HG03039 (cell line): ENCODE data around the gene MYH15.
"Not testable (repeated sequence)": the region's sequence is repeated elsewhere in the genome, so short reads cannot be mapped to it uniquely, and the experiment has no call there.

Experiments used
- ATAC-seq: cut with Tn5 transposase; IDR thresholded peaks from one replicate; pipeline ENCODE4 v1.9.1; 2021; ENCODE audit warnings: mild to moderate bottlenecking, moderate library complexity; ENCODE audit not compliant: unreplicated experiment

MYH15 gene

GRCh38 chr3:108391917-108392593 lies 118.3 kb downstream of the MYH15 start:
- ATAC-seq, result no peak

GRCh38 chr3:108389372-108389771 lies 121.0 kb downstream of the MYH15 start:
- no peak for ATAC-seq

- ATAC-seq, result peak; percentile 60
These were observed 122.0 kb downstream of the MYH15 start for GRCh38 chr3:108388136-108389132.

- ATAC-seq, result no peak
These were observed 123.3 kb downstream of the MYH15 start for GRCh38 chr3:108387063-108387462.

GRCh38 chr3:108383306-108383705 lies 127.1 kb downstream of the MYH15 start:
- no peak for ATAC-seq

GRCh38 chr3:108381529-108382140 lies 128.8 kb downstream of the MYH15 start:
- ATAC-seq, result no peak

GRCh38 chr3:108380128-108380795 lies 130.1 kb downstream of the MYH15 start:
- no peak for ATAC-seq

GRCh38 chr3:108378952-108379342 lies 131.4 kb downstream of the MYH15 start:
- not testable (repeated sequence) for ATAC-seq

- no peak for ATAC-seq
These were observed 132.0 kb downstream of the MYH15 start for GRCh38 chr3:108378153-108378951.

- ATAC-seq, result no peak
These were observed 133.0 kb downstream of the MYH15 start for GRCh38 chr3:108377384-108377783.

- no peak for ATAC-seq
These were observed 134.4 kb downstream of the MYH15 start for GRCh38 chr3:108376026-108376425.

GRCh38 chr3:108359011-108359410 lies 151.4 kb downstream of the MYH15 start:
- no peak for ATAC-seq

- ATAC-seq, result no peak
These were observed 153.4 kb downstream of the MYH15 start for GRCh38 chr3:108357042-108357441.

GRCh38 chr3:108354562-108354961 lies 155.8 kb downstream of the MYH15 start:
- no peak for ATAC-seq

GRCh38 chr3:108352176-108352575 lies 158.2 kb downstream of the MYH15 start:
- ATAC-seq, result no peak

- no peak for ATAC-seq
These were observed 163.8 kb downstream of the MYH15 start for GRCh38 chr3:108346301-108347227.

GRCh38 chr3:108345492-108346205 lies 164.7 kb downstream of the MYH15 start:
- ATAC-seq, result no peak

GRCh38 chr3:108343491-108343890 lies 166.9 kb downstream of the MYH15 start:
- no peak for ATAC-seq
